ENCODE measurements around the gene SLC4A9.

The SLC4A9 gene

DNA sequence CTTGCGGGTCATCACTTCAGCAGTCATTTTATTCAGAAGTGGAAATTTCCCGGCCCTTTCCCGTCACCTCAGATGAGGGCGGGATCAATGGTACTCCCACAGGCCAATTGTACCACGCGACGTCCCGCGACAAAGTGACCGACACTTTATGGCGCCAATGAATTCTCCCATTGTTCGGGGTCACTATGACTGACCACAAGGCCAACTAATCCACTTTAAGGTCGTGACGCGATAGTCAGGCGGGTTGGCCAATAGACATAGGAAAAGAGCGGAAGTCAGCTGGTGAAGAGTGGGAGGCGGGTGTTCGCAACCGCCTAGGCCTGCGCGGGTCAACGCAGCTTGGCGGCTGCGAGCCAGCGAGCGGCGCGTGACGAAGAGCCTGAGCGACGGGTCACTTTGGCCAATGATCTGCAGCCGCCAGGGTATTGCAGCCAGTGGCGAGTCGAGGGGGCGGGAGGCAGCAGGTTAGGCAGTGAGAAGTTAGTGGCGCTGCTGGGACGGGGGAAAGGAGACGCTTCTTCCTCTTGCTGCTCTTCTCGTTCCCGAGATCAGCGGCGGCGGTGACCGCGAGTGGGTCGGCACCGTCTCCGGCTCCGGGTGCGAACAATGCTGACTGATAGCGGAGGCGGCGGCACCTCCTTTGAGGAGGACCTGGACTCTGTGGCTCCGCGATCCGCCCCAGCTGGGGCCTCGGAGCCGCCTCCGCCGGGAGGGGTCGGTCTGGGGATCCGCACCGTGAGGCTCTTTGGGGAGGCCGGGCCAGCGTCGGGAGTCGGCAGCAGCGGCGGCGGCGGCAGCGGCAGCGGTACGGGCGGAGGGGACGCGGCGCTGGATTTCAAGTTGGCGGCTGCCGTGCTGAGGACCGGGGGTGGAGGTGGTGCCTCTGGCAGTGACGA is 41.6 kb downstream of the SLC4A9 start, which contains the start of gene ANKHD1:
TSS of gene ANKHD1 (plus strand) at position 472 of the 896 bp plus-strand sequence. CDS start at position 607, 135 bp downstream.
- ChIA-PET POLR2A (interaction anchor here (0.6 to 3.5 kb wide), 36 partner anchors 9 to 324 kb away, joined by 3 to 24 read pairs (median 5); partner anchors contain the start of genes APBB3, HARS1, HARS2 and HBEGF), CTCF (interaction anchor here (1.0 to 2.0 kb wide), 3 partner anchors 29 to 157 kb away, joined by 3 to 9 read pairs (median 4); no protein-coding TSS in a partner anchor)
- TF ChIP-seq, protein P1, sequence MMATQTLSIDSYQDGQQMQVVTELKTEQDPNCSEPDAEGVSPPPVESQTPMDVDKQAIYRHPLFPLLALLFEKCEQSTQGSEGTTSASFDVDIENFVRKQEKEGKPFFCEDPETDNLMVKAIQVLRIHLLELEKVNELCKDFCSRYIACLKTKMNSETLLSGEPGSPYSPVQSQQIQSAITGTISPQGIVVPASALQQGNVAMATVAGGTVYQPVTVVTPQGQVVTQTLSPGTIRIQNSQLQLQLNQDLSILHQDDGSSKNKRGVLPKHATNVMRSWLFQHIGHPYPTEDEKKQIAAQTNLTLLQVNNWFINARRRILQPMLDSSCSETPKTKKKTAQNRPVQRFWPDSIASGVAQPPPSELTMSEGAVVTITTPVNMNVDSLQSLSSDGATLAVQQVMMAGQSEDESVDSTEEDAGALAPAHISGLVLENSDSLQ (IDR thresholded peaks at IDR 0.05) = peak; percentile 100
- TF ChIP-seq HDGF (IDR thresholded peaks at IDR 0.05; ENCODE audit: borderline replicate concordance) (no peak), ELF4 (IDR thresholded peaks at IDR 0.05) (peak; percentile 39; the same call in 1 of the 2 replicates)

DNA sequence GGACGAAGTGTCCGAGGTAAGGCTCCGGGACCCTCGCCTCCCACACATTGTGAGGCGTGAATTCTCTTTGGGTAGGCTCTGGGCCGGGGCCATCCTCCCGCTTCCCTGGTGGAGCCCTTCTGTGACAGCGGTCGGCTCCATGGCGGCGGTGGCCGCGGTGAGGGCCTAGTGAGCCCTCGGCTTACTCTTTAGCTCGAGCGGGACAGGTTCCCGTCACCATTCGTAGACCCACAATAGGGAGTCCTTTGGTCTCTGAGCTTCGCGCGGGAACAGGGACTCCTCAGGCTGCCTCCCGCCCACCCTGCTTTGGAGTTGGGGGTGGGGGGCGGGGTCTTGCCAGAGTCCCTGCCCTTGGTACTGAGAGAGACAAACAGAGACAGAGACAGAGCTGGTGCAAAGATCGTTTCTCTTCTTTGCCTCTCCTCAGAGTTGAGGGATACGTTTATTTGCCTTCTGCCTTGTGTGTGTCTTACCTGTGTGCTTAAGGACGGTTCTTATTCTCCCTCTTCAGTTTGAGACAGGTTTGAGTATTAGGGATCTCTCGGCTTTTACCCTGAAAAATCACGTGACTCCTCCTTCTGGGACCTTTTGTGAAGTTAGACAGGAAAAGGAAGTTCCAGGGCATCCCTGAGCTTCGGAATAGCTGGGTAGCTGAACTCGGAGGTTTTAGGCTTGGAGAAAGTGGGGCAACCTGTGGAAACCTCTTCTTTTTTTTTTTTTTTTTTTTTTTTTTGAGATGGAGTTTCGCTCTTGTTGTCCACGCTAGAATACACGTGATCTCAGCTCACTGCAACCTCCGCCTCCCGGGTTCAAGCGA is 42.5 kb downstream of the SLC4A9 start:
- ChIA-PET CTCF (interaction anchor here (0.5 to 2.0 kb wide), 3 partner anchors 37 to 158 kb away, joined by 3 to 10 read pairs (median 4); no protein-coding TSS in a partner anchor), POLR2A (interaction anchor here (0.6 to 3.5 kb wide), 26 partner anchors 9 to 323 kb away, joined by 3 to 24 read pairs (median 5); partner anchors contain the start of genes HARS1, HARS2, HBEGF and IK)
- TF ChIP-seq SUZ12 (IDR thresholded peaks at IDR 0.05) = no peak
- TF ChIP-seq SP1 (IDR thresholded peaks at IDR 0.05) = no peak
- peak; percentile 81 for TF ChIP-seq ZNF384 (IDR thresholded peaks at IDR 0.05)
- peak; percentile 46 for DNase-seq (ENCODE audit: extremely low spot score)

More for the DNA sequence above, 41.6 kb downstream of the SLC4A9 start, which contains the start of gene ANKHD1:
- peak; percentile 90 for DNase-seq (ENCODE audit: extremely low spot score)

DNA sequence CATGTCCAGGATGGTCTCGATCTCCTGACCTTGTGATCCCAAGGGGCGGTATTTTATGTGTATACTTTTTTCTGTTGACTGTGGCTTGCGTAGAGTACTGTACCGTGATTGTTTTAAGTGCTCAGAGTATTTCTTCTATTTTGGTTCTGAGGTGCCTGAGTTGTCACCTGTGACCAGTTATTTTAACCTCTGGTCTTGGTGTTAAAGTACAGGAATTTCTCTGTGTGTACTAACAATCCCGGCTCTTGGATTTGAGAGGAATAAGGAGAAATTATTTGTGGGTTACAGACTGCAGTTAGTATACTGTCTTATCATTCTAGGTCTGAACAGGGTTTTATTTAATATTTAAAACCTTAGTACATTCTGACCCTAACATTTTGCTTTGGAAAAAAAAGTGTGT is 43.6 kb downstream of the SLC4A9 start:
- DNase-seq (ENCODE audit: extremely low spot score) = no peak
- TF ChIP-seq, protein P1 (IDR thresholded peaks at IDR 0.05) = no peak
- TF ChIP-seq ELF4 (IDR thresholded peaks at IDR 0.05) (no peak), TARDBP (IDR thresholded peaks at IDR 0.05) (no peak), SP1 (IDR thresholded peaks at IDR 0.05) (no peak)
- CTCF ChIA-PET = interaction anchor here (0.7 kb wide), 1 partner anchor 16 kb away, joined by 3 read pairs; no protein-coding TSS in a partner anchor
- POLR2A ChIA-PET = no interaction called here

DNA sequence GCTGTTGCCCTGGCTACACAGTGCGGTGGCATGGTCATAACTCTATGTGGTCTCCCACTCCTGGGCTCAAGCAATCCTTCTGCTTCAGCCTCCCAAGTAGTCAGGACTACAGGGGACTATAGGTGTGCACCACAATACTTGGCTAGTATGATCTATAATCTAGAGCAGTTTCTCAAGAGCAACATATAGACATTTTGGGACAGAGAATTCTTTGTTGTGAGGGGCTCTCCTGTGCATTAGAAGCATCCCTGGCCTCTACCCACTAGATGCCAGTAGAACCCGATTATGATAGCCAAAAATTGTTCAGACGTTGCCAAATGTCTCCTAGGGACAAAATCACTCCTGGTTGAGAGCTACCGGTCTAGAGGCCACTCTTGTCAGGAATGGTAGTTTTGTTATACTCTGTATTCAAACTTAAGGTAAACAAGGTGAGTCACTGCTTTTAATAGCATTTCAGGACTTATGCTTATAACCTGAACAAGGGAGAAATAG is 48.8 kb downstream of the SLC4A9 start:
- TF ChIP-seq, protein P1 (IDR thresholded peaks at IDR 0.05) = no peak
- no peak for TF ChIP-seq LEF1 (IDR thresholded peaks at IDR 0.05; ENCODE audit: borderline replicate concordance)
- TF ChIP-seq NFRKB (IDR thresholded peaks at IDR 0.05) = no peak
- no peak for TF ChIP-seq TARDBP (IDR thresholded peaks at IDR 0.05)
- no peak for TF ChIP-seq FOXK2 (IDR thresholded peaks at IDR 0.05)
- no peak for TF ChIP-seq FOXM1 (IDR thresholded peaks at IDR 0.05; ENCODE audit: borderline replicate concordance)
- TF ChIP-seq CTBP1 (IDR thresholded peaks at IDR 0.05; ENCODE audit: borderline replicate concordance) = no peak
- no peak for TF ChIP-seq ARNT (IDR thresholded peaks at IDR 0.05)
- TF ChIP-seq L3MBTL2 (conservative IDR thresholded peaks at IDR 0.05) = no peak
- TF ChIP-seq BHLHE40 (IDR thresholded peaks at IDR 0.05; ENCODE audit: borderline replicate concordance) = no peak
- TF ChIP-seq FOXA1 (IDR thresholded peaks at IDR 0.05) = no peak
- no peak for TF ChIP-seq ZNF384 (IDR thresholded peaks at IDR 0.05)
- no peak for TF ChIP-seq ELF4 (IDR thresholded peaks at IDR 0.05)
- TF ChIP-seq SP1 (IDR thresholded peaks at IDR 0.05) = no peak
- TF ChIP-seq SUZ12 (IDR thresholded peaks at IDR 0.05) = no peak
- TF ChIP-seq HDGF (IDR thresholded peaks at IDR 0.05; ENCODE audit: borderline replicate concordance) = no peak
- DNase-seq (ENCODE audit: extremely low spot score) = no peak
- CTCF ChIA-PET = no interaction called here
- POLR2A ChIA-PET = interaction anchor here (1.6 kb wide), 1 partner anchor 239 kb away, joined by 4 read pairs; the partner anchor contains the start of genes IK and NDUFA2

DNA sequence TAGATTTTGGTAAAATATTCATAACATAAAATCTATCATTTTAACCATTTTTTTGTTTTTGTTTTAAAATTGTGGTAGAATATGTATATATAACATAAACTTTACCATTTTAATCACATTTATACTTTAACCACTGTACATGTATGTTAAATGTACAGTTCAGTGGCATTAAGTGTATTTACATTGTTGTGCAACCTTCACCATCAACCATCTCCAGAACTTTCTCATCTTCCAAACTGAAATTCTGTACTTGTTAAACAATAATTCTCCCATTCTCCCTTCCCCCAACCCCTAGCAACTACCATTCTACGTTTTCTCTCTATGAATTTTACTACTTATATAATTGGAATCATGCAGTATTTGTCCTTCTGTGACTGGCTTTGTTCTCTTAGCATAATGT is 53.2 kb downstream of the SLC4A9 start:
- POLR2A ChIA-PET = interaction anchor here (1.6 kb wide), 1 partner anchor 11 kb away, joined by 5 read pairs; no protein-coding TSS in a partner anchor
- TF ChIP-seq ARNT (IDR thresholded peaks at IDR 0.05) (no peak), LEF1 (IDR thresholded peaks at IDR 0.05; ENCODE audit: borderline replicate concordance) (no peak), ELF4 (IDR thresholded peaks at IDR 0.05) (no peak), L3MBTL2 (conservative IDR thresholded peaks at IDR 0.05) (no peak), NFRKB (IDR thresholded peaks at IDR 0.05) (no peak), HDGF (IDR thresholded peaks at IDR 0.05; ENCODE audit: borderline replicate concordance) (no peak), SP1 (IDR thresholded peaks at IDR 0.05) (no peak), FOXK2 (IDR thresholded peaks at IDR 0.05) (no peak)
- TF ChIP-seq, protein P1 (IDR thresholded peaks at IDR 0.05) = no peak
- DNase-seq (ENCODE audit: extremely low spot score) = no peak

More for the DNA sequence above, 53.2 kb downstream of the SLC4A9 start:
- CTCF ChIA-PET = no interaction called here

Data from HEK293T (cell line).